Fibroblast of lung (primary cell): ENCODE data around the gene RRBP1.

Experiments used
- EZH2 ChIP-seq: IDR thresholded peaks from 2 replicates; pipeline ENCODE4 v1.5.1; 2012; ENCODE audit warnings: low read length, control low read depth, mild to moderate bottlenecking; ENCODE audit errors: missing control alignments
- TF ChIP-seq, protein P1 (sequence below), 2 donors: IDR thresholded peaks in 1 of 2; conservative IDR thresholded peaks in 1 of 2; 1 replicate in 1 of 2; 2 replicates in 1 of 2; pipeline ENCODE4 v1.5.1; 2011 to 2012; ENCODE audit warnings: low read length in 2 of 2, control low read depth in 1 of 2, inconsistent platforms in 1 of 2, low read depth in 1 of 2, mild to moderate bottlenecking in 1 of 2

GRCh38 chr20:17620371-17621228 is 61.4 kb downstream of the RRBP1 start:
- TF ChIP-seq, protein P1, sequence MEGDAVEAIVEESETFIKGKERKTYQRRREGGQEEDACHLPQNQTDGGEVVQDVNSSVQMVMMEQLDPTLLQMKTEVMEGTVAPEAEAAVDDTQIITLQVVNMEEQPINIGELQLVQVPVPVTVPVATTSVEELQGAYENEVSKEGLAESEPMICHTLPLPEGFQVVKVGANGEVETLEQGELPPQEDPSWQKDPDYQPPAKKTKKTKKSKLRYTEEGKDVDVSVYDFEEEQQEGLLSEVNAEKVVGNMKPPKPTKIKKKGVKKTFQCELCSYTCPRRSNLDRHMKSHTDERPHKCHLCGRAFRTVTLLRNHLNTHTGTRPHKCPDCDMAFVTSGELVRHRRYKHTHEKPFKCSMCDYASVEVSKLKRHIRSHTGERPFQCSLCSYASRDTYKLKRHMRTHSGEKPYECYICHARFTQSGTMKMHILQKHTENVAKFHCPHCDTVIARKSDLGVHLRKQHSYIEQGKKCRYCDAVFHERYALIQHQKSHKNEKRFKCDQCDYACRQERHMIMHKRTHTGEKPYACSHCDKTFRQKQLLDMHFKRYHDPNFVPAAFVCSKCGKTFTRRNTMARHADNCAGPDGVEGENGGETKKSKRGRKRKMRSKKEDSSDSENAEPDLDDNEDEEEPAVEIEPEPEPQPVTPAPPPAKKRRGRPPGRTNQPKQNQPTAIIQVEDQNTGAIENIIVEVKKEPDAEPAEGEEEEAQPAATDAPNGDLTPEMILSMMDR (conservative IDR thresholded peaks at IDR 0.05 in 1 of 2, IDR thresholded peaks at IDR 0.05 in 1 of 2; ENCODE audit: low read depth in 1 of 2, low read length in 2 of 2) = no peak
- TF ChIP-seq EZH2 = no peak
